IMR-90 (cell line): Measurements from ENCODE around the gene ZMAT2. TPM values are rescaled to one million over a fixed set of nuclear protein-coding genes. Genes with fewer than 3 reads are reported as not detected.
"Not testable (repeated sequence)": the region's sequence is repeated elsewhere in the genome, so short reads cannot be mapped to it uniquely, and the experiment has no call there.

ENCODE experiments used
- ATAC-seq: fragments of 200-7000 bp; cut with Tn5 transposase; 2 replicates; pipeline ENCODE4 v1.9.1; 2020; ENCODE audit warnings: low read depth, mild to moderate bottlenecking, moderate library complexity
- BruUV-seq: library from RNA; stranded (reverse); fragments of 400-500 nt; replicated peaks from 2 replicates; lab custom pipeline; 2021; lab: Mats Ljungman, UMichigan
- CTCF ChIA-PET: fragments of 300-600 bp; formaldehyde crosslinking; extraction: SDS; loops from one replicate; lab custom pipeline; 2021; ENCODE audit warnings: antibody characterized with exemption; lab: Yijun Ruan, JAX
- POLR2A ChIA-PET: fragments of 300-600 bp; sonication (Branson Sonifier 250); formaldehyde crosslinking; loops from one replicate; lab custom pipeline; 2022; ENCODE audit warnings: antibody characterized with exemption; ENCODE audit not compliant: unreplicated experiment; lab: Charles Lee
- DNase-seq: peaks from one replicate; pipeline ENCODE4 v3.0.0; 2013
- H2AFZ ChIP-seq: replicated peaks from 2 replicates; pipeline ENCODE3; 2013; ENCODE audit warnings: low read length, mild to moderate bottlenecking; ENCODE audit not compliant: poor library complexity
- H2AK5ac ChIP-seq: 2 replicates; pipeline ENCODE4 v1.6.1; 2013; ENCODE audit warnings: low read depth, low read length, inconsistent platforms
- H2AK9ac ChIP-seq: replicated peaks from 2 replicates; pipeline ENCODE3; 2013; ENCODE audit warnings: mild to moderate bottlenecking, low read depth, low read length, moderate library complexity; ENCODE audit not compliant: poor library complexity
- H2BK120ac ChIP-seq: 2 replicates; pipeline ENCODE4 v1.6.1; 2013; ENCODE audit warnings: low read depth, low read length, inconsistent platforms
- H2BK15ac ChIP-seq: 3 replicates; pipeline ENCODE4 v1.6.1; 2013; ENCODE audit warnings: low read depth, low read length, inconsistent platforms
- H2BK20ac ChIP-seq: 2 replicates; pipeline ENCODE4 v1.6.1; 2013; ENCODE audit warnings: low read depth, mild to moderate bottlenecking, inconsistent platforms, low read length, moderate library complexity
- H2BK5ac ChIP-seq: 2 replicates; pipeline ENCODE4 v1.6.1; 2013; ENCODE audit warnings: mild to moderate bottlenecking, low read depth, low read length, inconsistent platforms; ENCODE audit not compliant: poor library complexity, severe bottlenecking
- H3K14ac ChIP-seq: replicated peaks from 2 replicates; pipeline ENCODE4 v1.6.1; 2013; ENCODE audit warnings: low read depth, low read length, inconsistent platforms
- H3K18ac ChIP-seq: 2 replicates; pipeline ENCODE4 v1.6.1; 2013; ENCODE audit warnings: low read depth, low read length, control low read depth
- H3K23ac ChIP-seq: 2 replicates; pipeline ENCODE4 v1.6.1; 2013; ENCODE audit warnings: low read depth, low read length, inconsistent platforms
- H3K27ac ChIP-seq: 2 replicates; pipeline ENCODE4 v1.5.1; 2013; ENCODE audit warnings: mild to moderate bottlenecking, control low read depth, low read length; ENCODE audit not compliant: insufficient read depth
- H3K27me3 ChIP-seq: 2 replicates; pipeline ENCODE4 v1.6.1; 2013; ENCODE audit warnings: low read length; ENCODE audit not compliant: control insufficient read depth, insufficient read depth
- H3K36me3 ChIP-seq: 2 replicates; pipeline ENCODE4 v1.6.1; 2013; ENCODE audit warnings: low read length, mixed read lengths; ENCODE audit not compliant: control insufficient read depth, insufficient read depth
- H3K4ac ChIP-seq: 2 replicates; pipeline ENCODE4 v1.6.1; 2013; ENCODE audit warnings: low read depth, low read length, inconsistent platforms
- H3K4me1 ChIP-seq: 2 replicates; pipeline ENCODE4 v1.6.1; 2013; ENCODE audit warnings: low read length, mixed read lengths; ENCODE audit not compliant: control insufficient read depth, insufficient read depth
- H3K4me2 ChIP-seq: 2 replicates; pipeline ENCODE4 v1.6.1; 2013; ENCODE audit warnings: low read depth, mild to moderate bottlenecking, control low read depth, low read length, moderate library complexity
- H3K4me3 ChIP-seq: 2 replicates; pipeline ENCODE4 v1.5.1; 2013; ENCODE audit warnings: low read depth, mild to moderate bottlenecking, control low read depth, low read length, moderate library complexity; ENCODE audit not compliant: insufficient read depth
- H3K56ac ChIP-seq: 2 replicates; pipeline ENCODE4 v1.6.1; 2013; ENCODE audit warnings: low read length, inconsistent platforms; ENCODE audit not compliant: insufficient read depth; ENCODE audit errors: extremely low read depth
- H3K79me1 ChIP-seq, 2 experiments: 2 replicates each; pipeline ENCODE4 v1.6.1; 2013; ENCODE audit warnings: low read length in 2 of 2, inconsistent platforms in 1 of 2, low read depth in 1 of 2
- H3K9ac ChIP-seq: 2 replicates; pipeline ENCODE4 v1.6.1; 2013; ENCODE audit warnings: low read depth, low read length, control low read depth
- H3K9me1 ChIP-seq: 2 replicates; pipeline ENCODE4 v1.6.1; 2013; ENCODE audit warnings: low read length, inconsistent platforms; ENCODE audit not compliant: insufficient read depth
- H3K9me3 ChIP-seq: 2 replicates; pipeline ENCODE4 v1.6.1; 2013; ENCODE audit warnings: low read length; ENCODE audit not compliant: control insufficient read depth, insufficient read depth
- H4K20me1 ChIP-seq: 2 replicates; pipeline ENCODE4 v1.6.1; 2013; ENCODE audit warnings: low read length, inconsistent platforms; ENCODE audit not compliant: insufficient read depth
- H4K5ac ChIP-seq: 2 replicates; pipeline ENCODE4 v1.6.1; 2013; ENCODE audit warnings: mild to moderate bottlenecking, low read depth, low read length, control low read depth
- H4K8ac ChIP-seq, 2 experiments: 2 replicates each; pipeline ENCODE4 v1.6.1; 2013; ENCODE audit warnings: low read depth in 2 of 2, low read length in 2 of 2, control low read depth in 1 of 2, inconsistent platforms in 1 of 2
- H4K91ac ChIP-seq: 2 replicates; pipeline ENCODE4 v1.6.1; 2013; ENCODE audit warnings: low read depth, low read length, inconsistent platforms; ENCODE audit not compliant: insufficient read depth
- WGBS, 2 experiments: methylation state at CpG; one replicate each; pipeline versions ENCODE4 v1.1.5 to v1.1.7; 2013; ENCODE audit warnings: missing lambda C conversion rate in 2 of 2; ENCODE audit not compliant: insufficient read length in 1 of 2; ENCODE audit errors: extremely low coverage in 2 of 2; 5-methylcytosine and 5-hydroxymethylcytosine counted together
- dilution Hi-C: fragments of 300-500 bp; cut with HindIII; formaldehyde crosslinking; loops from one replicate; pipeline ENCODE4 v1.14.3; 2018; ENCODE audit warnings: low sequenced_read_pairs; ENCODE audit not compliant: unreplicated experiment
- in situ Hi-C: fragments of 300-500 bp; cut with MboI; formaldehyde crosslinking; loops from 3 replicates; pipeline ENCODE4 v1.14.3; 2019; ENCODE audit warnings: low sequenced_read_pairs, inconsistent platforms, mixed read lengths
- intact Hi-C: fragments of 100-400 bp; cut with micrococcal nuclease; formaldehyde crosslinking; loops from 2 replicates; pipeline ENCODE4 v1.10.0; 2022
- polyA plus RNA-seq, 3 experiments: library from polyadenylated mRNA; depleted of rRNA; stranded (reverse); fragments of >200 nt; gene quantifications; 2 replicates each; pipeline ENCODE4 v1.2.3, GENCODE V29; 2012; ENCODE audit warnings: low replicate concordance in 1 of 3
- total RNA-seq: library from RNA; depleted of rRNA; stranded (reverse); fragments of >200 nt; gene quantifications from 2 replicates; pipeline ENCODE4 v1.2.3, GENCODE V29; 2012

ZMAT2 gene
- total and polyA plus RNA-seq, 2 of the 4 experiments (the other 2 are of a cell fraction) = 16.3 to 41.2 TPM

DNA sequence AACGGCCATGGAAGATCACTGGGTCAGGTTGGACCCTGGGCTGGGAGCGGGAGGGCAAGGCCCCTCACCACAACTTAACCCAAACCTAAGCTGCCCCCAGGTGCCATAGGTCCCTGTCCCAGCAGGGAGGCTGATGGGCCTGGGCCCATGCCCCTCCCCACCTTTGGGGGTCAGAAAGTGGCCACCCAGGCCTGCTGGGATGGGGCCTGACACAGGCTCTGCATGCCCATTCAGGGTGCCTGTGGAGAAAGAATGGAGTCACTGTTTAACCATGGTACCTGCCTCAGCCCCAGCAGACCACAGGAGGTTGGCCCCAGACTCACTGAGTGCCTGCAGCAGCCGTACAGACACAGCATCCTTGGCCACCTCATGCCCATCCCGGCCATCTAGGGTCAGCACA lies 29.2 kb upstream of the ZMAT2 start:
- dilution Hi-C loops, H3K18ac ChIP-seq, H2BK20ac ChIP-seq, H2BK120ac ChIP-seq, H3K56ac ChIP-seq, H2BK5ac ChIP-seq, H4K5ac ChIP-seq, H3K4me1 ChIP-seq, H4K8ac ChIP-seq, H3K9me3 ChIP-seq, POLR2A ChIA-PET, H3K4me2 ChIP-seq, H2BK15ac ChIP-seq, ATAC-seq, H2AFZ ChIP-seq, CTCF ChIA-PET, BruUV-seq, H3K27ac ChIP-seq, intact Hi-C loops, H3K4me3 ChIP-seq, H4K91ac ChIP-seq, H3K9ac ChIP-seq, in situ Hi-C loops, H3K27me3 ChIP-seq, H2AK9ac ChIP-seq, H3K4ac ChIP-seq, H3K14ac ChIP-seq, H2AK5ac ChIP-seq, DNase-seq, H3K23ac ChIP-seq: not testable (repeated sequence)
- Histone ChIP-seq H3K36me3 (peaks cover 57% of the 10 kb centered on the region), H3K9me1 (peaks cover 17% of the 10 kb centered on the region; the same call in 1 of the 2 replicates), H4K20me1 (peaks cover 19% of the 10 kb centered on the region), H3K79me1 (peaks cover 20 to 43% of the 10 kb centered on the region in 2 experiments)
- no CpG with 5 or more reads among the region's 4 CpGs for WGBS, 2 experiments
